Astrocyte of the hippocampus (primary cell): Measurements from ENCODE around the gene MITF.
A peak's percentile ranks its signal among the peaks of the same experiment; 100 is the strongest.

Experiments
- DNase-seq: peaks from one replicate; pipeline ENCODE4 v3.0.0; 2011; ENCODE audit warnings: low read depth, low spot score

Gene MITF

DNA sequence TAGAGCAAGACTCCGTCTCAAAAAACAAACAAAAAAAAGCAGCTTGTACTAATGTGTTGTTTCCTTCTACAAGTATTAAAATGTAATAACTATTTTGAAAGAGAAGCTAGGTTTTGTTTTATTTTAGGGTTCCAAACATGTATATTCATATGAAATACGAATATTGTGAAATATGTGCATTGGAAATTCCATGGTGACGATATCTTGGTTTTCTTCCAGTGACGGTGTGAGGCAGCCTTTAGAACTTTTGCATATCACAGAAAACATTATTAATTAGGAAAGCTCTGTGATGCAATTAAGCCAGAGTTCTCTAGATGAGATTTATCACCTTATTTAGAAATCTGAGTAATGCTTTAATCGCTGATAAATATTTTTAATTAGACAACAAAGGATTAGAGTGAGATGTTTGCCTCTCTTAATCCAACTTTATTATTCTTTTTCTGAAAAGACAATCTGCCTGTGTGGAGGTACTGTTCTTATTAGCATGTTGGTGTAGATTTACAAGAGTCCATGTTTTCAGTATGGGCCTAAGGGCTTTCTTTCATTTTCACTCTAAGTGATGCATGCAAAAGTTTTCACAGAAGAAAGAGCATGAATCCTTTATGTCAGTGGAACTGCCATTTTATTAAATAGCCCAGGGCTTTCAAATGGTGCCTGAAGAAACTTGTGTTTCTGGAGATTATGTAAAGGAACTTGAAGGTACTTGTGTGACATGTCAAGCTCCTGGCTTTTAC lies 222.6 kb downstream of the MITF start:
- DNase-seq = no peak

DNA sequence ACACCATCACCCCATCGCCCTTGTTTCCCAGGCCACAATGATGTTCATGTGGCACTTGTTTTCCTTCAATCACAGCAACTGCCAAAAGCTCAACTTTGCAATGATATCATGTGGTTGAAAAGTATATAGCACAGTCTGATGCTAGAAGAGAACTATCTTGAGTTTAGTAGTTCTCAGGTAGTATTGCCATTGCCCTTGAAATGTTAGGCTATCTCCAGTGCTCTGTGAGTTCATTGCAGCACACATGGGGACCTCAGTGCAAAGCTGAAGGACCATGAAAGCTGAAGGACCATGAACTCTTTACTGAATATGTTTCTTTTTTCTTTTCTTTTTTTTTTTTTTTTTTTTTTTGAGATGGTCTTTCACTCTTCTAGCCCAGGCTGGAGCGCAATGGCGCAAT lies 224.4 kb downstream of the MITF start:
- no peak for DNase-seq

DNA sequence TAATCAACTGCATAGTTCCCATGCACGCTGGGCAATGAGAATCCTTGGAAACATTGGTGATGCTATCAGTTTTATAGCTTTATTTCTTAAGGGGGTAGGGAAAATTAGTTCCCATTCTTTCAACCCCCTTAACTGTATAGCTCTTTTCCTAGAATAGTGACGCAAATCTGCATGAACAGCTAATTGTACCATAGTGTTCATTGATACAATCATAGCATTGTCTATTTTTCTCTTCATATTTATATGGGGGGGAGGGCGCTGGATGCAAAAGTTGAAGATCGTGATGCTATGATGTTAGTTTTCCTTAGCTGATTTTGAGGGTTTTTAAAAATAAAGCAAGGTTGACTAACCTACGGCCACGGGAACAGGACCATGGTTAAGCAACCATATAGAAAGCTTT lies 227.9 kb downstream of the MITF start:
- DNase-seq = no peak

DNA sequence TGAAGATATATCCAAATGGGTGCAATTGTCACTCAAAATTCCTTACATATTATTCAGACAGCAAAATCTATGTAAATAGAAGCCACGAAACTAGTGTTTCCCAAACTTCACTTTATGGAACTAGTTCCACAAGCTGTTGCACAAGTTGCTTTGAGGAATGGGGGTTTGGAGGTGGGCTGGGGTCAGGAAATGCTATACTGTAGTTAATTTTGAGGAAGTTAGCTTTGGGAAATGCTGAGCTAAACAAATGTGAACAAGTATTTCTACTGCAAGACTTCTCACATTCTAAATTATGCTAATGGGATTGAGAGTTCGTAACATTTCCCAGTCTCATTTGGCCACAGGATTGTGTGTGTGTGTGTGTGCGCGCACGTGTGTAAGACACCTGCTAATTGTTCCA lies 231.6 kb downstream of the MITF start:
- DNase-seq = no peak

DNA sequence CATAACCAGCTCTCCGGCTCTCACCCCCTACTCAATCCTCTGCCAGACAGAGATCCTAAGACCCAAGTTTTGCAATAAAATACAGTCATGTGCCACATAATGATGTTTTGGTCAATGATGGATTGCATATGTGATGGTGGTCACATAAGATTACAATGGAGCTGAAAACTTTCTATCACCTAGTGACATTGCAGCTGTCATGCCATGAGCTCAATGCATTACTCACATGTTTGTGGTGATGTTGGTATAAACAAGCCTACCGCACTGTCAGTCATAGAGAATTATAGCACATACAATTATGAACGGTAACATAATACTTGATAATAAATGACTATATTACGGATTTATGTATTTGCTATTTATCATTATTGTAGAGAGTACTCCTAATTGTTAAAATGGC lies 233.4 kb downstream of the MITF start:
- DNase-seq = no peak

DNA sequence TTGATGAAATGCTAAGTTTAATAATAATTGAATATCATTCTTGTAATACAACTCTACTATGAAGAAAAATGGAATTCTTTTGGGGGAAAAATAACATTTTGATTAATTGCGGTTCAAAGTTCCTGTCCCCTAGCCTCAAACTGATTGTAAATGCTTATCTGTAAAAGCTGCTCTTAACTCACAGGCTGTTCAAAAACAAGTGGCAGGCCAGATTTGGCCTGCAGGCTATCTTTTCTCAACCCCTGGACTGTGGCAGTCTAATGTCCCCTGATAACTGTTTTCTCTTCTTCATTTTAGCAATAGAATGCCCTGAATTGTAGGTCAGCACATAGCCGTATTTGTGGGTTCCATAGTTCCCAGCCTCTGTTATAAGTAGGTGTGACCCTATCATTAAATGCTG lies 236.8 kb downstream of the MITF start:
- DNase-seq = no peak

DNA sequence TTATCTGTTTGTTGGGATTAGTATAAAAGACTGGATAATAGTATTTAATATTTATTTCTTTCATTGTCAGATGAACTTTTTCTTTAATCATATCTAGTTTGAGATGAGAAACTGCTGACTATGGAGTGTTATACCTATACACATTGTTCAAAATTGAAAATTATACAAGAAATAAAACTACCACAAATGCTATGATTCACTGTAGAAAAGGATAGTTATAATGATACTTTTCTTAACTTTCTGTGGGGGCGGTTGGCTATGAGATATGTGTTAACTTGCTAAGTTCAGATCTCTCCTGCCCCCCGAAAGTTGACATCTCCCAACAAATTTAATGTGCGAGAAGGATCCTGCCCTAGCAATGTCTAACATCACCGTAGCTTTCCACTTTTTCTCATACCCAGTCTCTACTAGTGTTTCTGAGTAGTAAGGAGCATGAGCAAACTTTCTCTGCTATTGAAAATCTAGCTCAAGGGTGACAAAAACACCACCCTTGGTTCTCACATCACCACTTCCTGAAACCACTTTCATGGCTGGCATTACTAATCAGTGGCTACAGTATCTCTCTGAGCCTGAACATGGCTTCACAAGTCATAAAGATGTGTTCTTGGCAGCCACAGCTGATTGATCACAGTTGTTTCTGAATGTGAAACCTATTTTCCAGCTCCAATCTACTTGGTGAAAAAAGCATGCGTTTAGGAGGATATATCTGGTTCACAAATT lies 244.4 kb downstream of the MITF start:
- DNase-seq = no peak

DNA sequence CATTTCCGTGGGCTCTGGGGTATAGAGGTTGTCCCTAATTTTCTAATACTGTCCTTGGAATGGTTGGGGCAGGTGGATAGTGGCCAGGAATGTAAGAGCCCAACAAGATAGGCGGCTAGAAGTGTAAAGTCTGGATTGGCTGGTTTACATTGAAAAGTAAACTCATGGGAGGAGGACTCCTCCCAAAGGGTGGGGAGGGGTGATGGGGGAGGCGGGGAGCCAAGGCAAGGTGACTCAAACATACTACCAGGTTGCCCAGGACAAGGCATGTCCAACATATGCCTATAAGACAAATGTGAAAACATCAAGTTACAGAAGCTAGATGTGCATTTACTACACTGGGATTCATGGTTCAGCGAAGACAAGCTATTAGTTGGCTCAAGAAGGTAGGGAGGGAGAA lies 246.0 kb downstream of the MITF start:
- no peak for DNase-seq

DNA sequence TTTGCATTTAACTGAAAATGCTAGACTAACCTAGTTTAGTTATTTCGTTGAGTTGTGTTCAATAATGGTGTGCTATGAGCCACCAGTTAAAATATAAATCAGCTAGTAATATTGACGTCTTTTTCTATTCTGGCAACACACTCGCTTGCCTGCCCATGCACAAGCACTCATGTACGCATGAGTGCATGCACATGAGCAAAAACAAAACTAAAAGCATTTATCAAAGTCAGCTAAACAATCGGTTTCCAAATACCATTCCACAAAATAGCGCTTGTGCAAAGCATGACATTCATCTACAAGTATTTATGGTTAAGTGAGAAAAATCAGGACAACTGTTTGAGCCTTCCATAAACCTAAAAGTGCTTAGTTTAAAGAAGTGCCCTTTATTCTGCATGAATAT lies 247.2 kb downstream of the MITF start:
- peak; percentile 37 for DNase-seq

DNA sequence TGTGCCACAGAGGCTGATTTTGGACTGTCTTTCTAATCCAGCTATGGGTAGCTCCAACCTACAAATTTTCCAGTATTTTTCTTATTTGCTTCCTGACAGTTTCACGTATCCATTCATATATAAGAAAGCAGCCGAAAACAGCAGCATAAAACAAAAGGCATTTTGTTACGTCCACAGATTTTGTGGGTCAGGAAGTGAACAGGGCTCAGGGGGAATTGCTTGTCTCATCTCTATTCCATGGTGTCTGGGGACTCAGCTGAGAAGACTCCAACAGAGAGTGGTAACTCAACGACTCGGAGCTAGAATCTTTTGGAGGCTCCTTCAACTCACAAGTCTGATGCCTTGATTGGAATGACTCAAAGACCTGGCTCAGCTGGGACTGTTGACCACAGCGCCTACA lies 248.6 kb downstream of the MITF start:
- DNase-seq = no peak

DNA sequence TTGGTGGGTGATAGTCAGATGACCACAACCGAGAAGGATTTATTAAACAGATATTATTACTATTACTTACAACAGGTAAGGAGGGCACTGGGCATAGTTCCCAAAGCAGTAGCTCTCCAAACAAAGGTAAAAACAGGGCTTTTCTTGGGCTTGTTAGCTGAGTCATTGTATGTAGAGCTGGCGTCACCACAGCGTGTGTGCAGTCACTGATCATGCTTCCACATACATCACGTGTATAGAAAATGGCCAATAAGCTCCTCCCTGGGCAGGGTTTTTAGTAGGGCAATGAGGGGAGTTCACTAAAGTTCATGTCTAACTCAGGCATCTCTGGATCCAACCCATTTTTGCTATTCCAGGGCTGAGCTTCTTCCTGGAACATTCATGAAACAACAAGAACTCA lies 254.5 kb downstream of the MITF start:
- no peak for DNase-seq

DNA sequence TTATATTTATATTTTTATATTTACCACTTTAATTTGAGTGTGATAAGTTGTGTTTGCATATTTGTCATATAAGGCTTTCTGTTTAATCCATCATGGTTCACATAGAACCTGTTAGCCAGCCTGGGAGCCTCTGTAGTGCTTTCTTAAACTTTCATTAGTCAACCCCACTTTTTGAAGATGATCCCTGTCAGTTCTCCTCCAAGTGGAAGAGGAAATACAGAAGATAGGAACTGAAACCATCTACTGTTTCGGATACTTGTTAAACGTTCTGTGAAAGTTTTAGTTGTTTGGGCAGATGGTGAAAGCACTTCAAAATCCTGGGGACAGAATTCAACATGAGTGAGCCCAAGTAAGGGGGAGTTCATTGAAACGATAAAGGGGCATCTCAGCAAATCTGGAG lies 255.7 kb downstream of the MITF start:
- no peak for DNase-seq

DNA sequence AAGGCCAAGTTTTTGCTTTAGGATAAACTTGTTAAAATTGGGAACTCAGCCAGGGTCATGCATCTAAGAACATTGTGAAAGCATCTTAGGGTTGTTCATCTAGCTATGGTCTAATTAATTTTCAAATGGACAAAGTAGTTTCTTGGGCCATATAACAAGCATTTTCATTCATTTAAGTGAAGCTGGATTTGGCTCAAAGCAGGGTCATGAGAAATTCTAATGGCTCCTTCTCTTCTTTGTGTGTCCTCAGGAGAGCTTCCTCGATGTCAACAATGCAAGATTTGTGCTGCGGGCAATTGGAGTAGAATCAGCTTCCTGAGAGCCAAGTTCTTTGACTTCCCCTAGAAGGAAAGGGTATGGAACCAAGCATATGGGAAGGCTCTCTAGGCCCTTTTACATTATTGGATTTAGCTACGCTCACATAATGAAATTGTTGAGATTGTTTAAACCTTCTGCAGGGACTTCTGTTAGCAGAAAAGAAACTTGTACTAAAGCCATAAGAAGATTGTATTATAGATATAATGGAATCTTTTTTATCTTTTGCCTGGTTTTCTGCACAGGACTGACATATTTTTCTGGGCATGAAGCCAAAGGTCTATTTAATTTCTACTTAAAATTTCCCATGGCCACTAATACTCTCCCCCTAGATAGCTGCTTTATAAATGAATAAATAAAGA lies 258.5 kb downstream of the MITF start:
- no peak for DNase-seq

DNA sequence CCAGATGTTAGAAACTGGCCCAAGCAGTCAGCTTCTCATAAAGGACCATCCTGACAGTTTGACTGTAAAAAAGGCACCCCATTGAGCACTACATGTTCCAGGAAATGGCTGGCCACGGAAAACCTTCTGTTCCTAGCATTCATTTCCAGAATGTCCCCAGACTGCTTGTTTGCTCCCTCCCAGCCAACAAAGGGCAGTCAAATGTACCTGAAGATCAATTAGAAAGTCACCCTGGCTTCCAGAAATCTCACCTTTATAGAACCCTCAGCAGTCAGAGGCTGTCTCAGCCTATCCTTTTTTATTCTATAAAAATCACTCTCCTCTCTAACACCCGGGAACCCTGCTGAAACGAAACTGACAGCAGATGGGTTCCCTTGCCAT lies 259.5 kb downstream of the MITF start:
- DNase-seq = no peak

DNA sequence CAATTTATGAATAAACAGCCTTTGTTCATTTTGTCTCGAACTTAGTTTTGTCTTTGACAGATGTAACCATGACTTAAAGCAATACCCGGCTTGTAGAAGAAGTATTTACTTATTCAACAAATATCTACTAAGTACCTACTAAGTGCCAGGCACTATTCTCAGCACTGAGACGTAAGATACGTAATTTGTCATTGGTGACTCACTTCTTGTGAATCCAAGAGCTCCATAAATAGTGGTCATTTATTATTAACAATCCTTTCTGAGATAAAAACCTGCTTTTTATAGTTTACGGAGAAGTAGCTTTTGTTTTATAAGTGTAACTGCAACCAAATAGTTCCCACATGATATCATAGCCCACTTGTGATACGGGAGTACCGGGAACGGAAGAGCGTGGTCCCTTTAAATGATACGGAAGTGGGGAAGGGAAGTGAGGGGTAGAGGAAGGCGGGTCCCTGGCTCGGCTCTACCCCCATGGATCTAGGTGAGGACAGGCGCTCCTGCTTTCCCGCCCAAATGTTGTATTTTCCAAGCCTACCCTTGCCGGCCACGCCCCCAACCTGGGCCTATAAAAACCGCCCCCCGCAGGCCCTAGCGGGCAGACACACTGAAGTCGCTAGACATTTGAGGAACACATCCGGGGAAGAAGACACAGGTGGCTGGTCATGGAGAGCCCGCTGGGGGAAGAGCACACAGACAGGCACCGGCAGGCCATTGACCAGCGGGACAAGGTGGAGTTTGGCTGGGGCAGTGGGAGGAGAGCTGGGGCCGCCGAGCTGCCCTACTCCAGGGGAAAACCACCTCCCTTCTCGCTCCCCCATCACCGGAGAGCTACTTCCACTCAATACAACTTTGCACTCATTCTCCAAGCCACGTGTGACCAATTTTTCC lies 260.1 kb downstream of the MITF start, which contains the start of gene SAMMSON:
TSS of gene SAMMSON (plus strand) at position 594 of the 888 bp plus-strand sequence.
- DNase-seq = peak; percentile 18

DNA sequence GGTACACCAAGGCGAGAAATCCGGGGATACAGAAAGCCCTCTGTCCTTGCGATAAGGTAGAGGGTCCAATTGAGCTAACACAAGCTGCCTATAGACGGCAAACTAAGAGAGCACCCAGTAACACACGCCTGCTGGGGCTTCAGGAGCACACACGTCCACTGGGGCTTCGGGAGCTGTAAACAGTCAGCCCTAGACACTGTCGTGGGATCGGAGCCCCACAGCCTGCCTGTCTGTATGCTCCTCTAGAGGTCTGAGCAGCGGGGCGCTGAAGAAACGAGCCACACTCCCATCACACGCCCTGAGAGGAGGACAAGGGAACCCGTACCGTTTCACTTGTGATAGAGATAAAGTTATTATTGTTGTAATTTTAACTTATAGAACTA lies 260.8 kb downstream of the MITF start:
- no peak for DNase-seq

DNA sequence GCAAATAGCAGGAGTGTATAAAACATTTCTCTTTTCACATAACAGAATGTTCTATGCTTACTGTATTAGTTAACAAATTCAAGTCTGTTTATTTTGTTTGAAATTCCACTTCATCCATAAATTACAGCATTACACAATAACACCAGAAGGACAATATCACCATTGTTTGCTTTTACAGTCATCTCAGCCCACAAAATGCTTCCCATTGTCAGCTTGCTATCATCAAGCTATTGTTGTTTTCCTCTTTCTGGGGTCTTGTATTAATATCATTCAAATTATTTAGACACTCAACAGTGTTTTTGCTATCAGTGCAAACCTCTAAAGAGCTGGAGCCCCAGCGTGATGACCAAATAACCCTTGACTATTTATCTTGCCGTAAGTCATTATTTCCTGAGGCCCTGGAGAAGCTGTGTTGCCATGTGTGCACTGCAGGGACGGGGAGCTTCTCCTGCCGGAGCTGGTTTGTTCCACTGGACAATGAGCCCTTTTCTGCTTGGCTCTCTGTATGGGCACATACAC lies 261.4 kb downstream of the MITF start:
- no peak for DNase-seq

DNA sequence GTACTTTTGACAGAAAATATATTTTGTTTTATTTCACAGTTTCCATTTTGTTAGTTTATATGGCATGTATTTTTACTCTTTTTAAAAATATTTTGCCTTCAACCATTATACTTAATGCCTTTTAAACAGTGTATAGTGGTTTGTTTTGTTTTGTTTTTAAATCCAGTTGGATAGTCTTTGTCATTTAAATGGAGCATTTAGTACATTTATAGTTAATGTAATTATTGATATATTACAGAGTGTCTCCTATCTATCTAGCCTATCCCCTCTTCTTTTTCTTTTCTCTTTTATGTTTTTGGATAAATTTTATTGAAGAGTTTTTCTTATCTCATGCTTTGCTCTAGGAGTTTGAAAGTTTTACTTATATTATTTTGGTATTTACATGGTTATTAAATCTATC lies 263.9 kb downstream of the MITF start:
- no peak for DNase-seq

DNA sequence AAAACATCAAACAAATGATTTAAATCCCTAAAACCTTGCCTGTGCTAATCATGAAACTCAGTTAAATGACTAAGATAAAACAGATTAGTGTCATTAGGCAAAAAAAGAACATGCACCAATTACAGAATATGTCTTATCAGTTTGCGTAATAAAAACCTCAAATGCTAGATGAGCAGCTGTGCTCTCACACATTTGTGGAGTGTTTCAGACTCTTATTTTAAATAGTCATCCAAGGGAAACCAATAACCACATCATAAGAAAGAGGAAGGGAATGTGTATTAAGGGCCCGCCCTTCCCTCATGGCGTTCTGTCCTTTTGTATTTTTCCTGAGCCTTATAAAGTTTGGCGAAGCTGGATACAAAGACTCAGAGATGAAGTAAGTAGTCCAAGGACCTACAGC lies 266.8 kb downstream of the MITF start:
- DNase-seq = no peak

DNA sequence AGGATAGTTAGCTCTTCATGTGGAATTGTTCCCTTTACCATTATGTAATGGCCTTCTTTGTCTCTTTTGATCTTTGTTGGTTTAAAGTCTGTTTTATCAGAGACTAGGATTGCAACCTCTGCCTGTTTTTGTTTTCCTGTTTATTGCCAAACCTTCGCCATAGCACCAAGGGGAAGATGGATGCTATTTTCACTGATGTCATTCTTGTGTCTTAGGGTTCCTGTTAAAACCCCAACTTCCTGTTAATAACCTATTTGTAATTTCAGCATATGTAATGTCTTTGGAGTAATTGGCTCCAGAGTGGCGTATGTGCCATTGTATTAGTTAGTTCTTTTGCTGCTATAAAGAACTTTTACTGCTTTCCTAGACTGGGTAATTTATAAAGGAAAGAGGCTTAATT lies 271.1 kb downstream of the MITF start:
- no peak for DNase-seq

DNA sequence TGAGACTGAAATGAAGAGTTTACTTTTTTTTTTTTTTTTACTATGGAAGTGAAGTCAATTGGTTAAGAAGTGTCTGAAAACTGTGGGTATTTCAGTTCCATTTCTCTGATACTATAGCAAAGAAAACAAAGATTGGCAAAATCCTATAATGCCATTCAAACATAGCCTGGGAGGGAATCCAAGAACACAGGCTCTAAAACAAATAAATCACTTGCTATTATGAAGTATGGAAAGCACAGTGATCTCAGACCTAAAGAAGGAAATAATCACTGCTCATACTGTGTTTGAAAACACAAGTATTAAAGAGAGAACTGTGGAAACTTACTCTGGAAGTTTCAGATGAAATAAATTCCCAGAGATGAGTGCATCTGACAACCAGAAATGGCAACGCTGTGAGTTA lies 272.3 kb downstream of the MITF start:
- peak; percentile 10 for DNase-seq
